WTC11 (cell line): Measurements from ENCODE around the gene ALOX15.

Experiments
- CREM ChIP-seq: sonication (generic); formaldehyde crosslinking; IDR thresholded peaks from 2 replicates; pipeline ENCODE4 v1.8.1; 2022; ENCODE audit warnings: mild to moderate bottlenecking, missing genetic modification reagents, moderate library complexity
- FOXP1 ChIP-seq: sonication (generic); formaldehyde crosslinking; IDR thresholded peaks from 2 replicates; pipeline ENCODE4 v1.8.0; 2022; ENCODE audit warnings: missing genetic modification reagents, mild to moderate bottlenecking, moderate library complexity, borderline replicate concordance
- MXD4 ChIP-seq: fragments of 250-450 bp; sonication (Bioruptor Pico); IDR thresholded peaks from 2 replicates; pipeline ENCODE4 v1.8.0; 2021; ENCODE audit warnings: mild to moderate bottlenecking, moderate library complexity, borderline replicate concordance
- NFYB ChIP-seq: sonication (generic); formaldehyde crosslinking; conservative IDR thresholded peaks from 2 replicates; pipeline ENCODE4 v1.8.0; 2022; ENCODE audit warnings: low read depth, missing genetic modification reagents
- TF ChIP-seq, protein P1 (sequence below): sonication (generic); formaldehyde crosslinking; IDR thresholded peaks from 2 replicates; pipeline ENCODE4 v1.8.0; 2022; ENCODE audit warnings: mild to moderate bottlenecking, missing genetic modification reagents
- TF ChIP-seq, protein P2 (sequence below): fragments of 200-600 bp; IDR thresholded peaks from 2 replicates; pipeline ENCODE4 v1.8.0; 2022; ENCODE audit warnings: antibody characterized with exemption
- TF ChIP-seq, protein P3 (sequence below): sonication (generic); formaldehyde crosslinking; IDR thresholded peaks from 2 replicates; pipeline ENCODE4 v1.8.0; 2022; ENCODE audit warnings: mild to moderate bottlenecking, missing genetic modification reagents
- TF ChIP-seq, protein P4 (sequence below): sonication (generic); formaldehyde crosslinking; IDR thresholded peaks from 2 replicates; pipeline ENCODE4 v1.8.0; 2022; ENCODE audit warnings: mild to moderate bottlenecking, missing genetic modification reagents
- TF ChIP-seq, protein P5 (sequence below): sonication (generic); formaldehyde crosslinking; IDR thresholded peaks from 2 replicates; pipeline ENCODE4 v1.8.0; 2022; ENCODE audit warnings: mild to moderate bottlenecking, missing genetic modification reagents
- TF ChIP-seq, protein P6 (sequence below): sonication (generic); formaldehyde crosslinking; conservative IDR thresholded peaks from 2 replicates; pipeline ENCODE4 v1.8.1; 2022; ENCODE audit warnings: mild to moderate bottlenecking, missing genetic modification reagents
- TF ChIP-seq, protein P7 (sequence below): sonication (generic); formaldehyde crosslinking; IDR thresholded peaks from 2 replicates; pipeline ENCODE4 v1.8.1; 2023; ENCODE audit warnings: mild to moderate bottlenecking, missing genetic modification reagents, moderate library complexity
- TF ChIP-seq, protein P8 (sequence below): sonication (generic); formaldehyde crosslinking; IDR thresholded peaks from 2 replicates; pipeline ENCODE4 v1.8.0; 2023; ENCODE audit warnings: mild to moderate bottlenecking, missing genetic modification reagents
- TF ChIP-seq, protein P9 (sequence below): sonication (generic); formaldehyde crosslinking; IDR thresholded peaks from 2 replicates; pipeline ENCODE4 v1.8.1; 2023; ENCODE audit warnings: mild to moderate bottlenecking, missing genetic modification reagents

DNA sequence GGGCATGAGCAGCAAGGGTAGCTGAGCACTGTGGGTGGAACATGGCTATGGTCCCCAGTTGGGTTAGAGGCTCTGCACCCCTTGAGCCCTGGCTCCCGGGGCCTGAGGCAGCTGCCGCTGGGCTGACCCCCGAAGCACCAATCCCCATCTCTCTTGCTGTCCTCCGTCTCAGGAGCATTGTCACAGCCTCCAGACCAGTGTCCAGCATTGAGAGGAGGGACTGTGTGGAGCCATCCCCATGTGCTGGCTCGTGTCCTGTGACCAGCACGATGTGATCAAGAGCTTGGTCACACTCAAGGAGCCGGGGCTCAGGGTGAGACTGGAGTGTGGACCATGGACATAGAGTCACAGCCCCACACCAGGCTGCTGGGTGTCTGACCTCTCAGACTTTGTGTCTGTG lies 54.3 kb downstream of the ALOX15 start:
- TF ChIP-seq, protein P1, sequence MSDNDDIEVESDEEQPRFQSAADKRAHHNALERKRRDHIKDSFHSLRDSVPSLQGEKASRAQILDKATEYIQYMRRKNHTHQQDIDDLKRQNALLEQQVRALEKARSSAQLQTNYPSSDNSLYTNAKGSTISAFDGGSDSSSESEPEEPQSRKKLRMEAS = no peak
- TF ChIP-seq, protein P2, sequence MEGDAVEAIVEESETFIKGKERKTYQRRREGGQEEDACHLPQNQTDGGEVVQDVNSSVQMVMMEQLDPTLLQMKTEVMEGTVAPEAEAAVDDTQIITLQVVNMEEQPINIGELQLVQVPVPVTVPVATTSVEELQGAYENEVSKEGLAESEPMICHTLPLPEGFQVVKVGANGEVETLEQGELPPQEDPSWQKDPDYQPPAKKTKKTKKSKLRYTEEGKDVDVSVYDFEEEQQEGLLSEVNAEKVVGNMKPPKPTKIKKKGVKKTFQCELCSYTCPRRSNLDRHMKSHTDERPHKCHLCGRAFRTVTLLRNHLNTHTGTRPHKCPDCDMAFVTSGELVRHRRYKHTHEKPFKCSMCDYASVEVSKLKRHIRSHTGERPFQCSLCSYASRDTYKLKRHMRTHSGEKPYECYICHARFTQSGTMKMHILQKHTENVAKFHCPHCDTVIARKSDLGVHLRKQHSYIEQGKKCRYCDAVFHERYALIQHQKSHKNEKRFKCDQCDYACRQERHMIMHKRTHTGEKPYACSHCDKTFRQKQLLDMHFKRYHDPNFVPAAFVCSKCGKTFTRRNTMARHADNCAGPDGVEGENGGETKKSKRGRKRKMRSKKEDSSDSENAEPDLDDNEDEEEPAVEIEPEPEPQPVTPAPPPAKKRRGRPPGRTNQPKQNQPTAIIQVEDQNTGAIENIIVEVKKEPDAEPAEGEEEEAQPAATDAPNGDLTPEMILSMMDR = no peak
- TF ChIP-seq, protein P3, sequence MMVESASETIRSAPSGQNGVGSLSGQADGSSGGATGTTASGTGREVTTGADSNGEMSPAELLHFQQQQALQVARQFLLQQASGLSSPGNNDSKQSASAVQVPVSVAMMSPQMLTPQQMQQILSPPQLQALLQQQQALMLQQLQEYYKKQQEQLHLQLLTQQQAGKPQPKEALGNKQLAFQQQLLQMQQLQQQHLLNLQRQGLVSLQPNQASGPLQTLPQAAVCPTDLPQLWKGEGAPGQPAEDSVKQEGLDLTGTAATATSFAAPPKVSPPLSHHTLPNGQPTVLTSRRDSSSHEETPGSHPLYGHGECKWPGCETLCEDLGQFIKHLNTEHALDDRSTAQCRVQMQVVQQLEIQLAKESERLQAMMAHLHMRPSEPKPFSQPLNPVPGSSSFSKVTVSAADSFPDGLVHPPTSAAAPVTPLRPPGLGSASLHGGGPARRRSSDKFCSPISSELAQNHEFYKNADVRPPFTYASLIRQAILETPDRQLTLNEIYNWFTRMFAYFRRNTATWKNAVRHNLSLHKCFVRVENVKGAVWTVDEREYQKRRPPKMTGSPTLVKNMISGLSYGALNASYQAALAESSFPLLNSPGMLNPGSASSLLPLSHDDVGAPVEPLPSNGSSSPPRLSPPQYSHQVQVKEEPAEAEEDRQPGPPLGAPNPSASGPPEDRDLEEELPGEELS = no peak
- TF ChIP-seq FOXP1 (CRISPR knock-in tag) (no peak), MXD4 (CRISPR knock-in tag) (no peak), CREM (CRISPR knock-in tag) (no peak), NFYB (CRISPR knock-in tag) (no peak)
- TF ChIP-seq, protein P4, sequence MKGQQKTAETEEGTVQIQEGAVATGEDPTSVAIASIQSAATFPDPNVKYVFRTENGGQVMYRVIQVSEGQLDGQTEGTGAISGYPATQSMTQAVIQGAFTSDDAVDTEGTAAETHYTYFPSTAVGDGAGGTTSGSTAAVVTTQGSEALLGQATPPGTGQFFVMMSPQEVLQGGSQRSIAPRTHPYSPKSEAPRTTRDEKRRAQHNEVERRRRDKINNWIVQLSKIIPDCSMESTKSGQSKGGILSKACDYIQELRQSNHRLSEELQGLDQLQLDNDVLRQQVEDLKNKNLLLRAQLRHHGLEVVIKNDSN (CRISPR knock-in tag) = no peak
- TF ChIP-seq, protein P5, sequence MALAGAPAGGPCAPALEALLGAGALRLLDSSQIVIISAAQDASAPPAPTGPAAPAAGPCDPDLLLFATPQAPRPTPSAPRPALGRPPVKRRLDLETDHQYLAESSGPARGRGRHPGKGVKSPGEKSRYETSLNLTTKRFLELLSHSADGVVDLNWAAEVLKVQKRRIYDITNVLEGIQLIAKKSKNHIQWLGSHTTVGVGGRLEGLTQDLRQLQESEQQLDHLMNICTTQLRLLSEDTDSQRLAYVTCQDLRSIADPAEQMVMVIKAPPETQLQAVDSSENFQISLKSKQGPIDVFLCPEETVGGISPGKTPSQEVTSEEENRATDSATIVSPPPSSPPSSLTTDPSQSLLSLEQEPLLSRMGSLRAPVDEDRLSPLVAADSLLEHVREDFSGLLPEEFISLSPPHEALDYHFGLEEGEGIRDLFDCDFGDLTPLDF = no peak
- TF ChIP-seq, protein P6, sequence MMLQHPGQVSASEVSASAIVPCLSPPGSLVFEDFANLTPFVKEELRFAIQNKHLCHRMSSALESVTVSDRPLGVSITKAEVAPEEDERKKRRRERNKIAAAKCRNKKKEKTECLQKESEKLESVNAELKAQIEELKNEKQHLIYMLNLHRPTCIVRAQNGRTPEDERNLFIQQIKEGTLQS (CRISPR knock-in tag) = no peak
- TF ChIP-seq, protein P7, sequence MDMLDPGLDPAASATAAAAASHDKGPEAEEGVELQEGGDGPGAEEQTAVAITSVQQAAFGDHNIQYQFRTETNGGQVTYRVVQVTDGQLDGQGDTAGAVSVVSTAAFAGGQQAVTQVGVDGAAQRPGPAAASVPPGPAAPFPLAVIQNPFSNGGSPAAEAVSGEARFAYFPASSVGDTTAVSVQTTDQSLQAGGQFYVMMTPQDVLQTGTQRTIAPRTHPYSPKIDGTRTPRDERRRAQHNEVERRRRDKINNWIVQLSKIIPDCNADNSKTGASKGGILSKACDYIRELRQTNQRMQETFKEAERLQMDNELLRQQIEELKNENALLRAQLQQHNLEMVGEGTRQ = no peak
- TF ChIP-seq, protein P8, sequence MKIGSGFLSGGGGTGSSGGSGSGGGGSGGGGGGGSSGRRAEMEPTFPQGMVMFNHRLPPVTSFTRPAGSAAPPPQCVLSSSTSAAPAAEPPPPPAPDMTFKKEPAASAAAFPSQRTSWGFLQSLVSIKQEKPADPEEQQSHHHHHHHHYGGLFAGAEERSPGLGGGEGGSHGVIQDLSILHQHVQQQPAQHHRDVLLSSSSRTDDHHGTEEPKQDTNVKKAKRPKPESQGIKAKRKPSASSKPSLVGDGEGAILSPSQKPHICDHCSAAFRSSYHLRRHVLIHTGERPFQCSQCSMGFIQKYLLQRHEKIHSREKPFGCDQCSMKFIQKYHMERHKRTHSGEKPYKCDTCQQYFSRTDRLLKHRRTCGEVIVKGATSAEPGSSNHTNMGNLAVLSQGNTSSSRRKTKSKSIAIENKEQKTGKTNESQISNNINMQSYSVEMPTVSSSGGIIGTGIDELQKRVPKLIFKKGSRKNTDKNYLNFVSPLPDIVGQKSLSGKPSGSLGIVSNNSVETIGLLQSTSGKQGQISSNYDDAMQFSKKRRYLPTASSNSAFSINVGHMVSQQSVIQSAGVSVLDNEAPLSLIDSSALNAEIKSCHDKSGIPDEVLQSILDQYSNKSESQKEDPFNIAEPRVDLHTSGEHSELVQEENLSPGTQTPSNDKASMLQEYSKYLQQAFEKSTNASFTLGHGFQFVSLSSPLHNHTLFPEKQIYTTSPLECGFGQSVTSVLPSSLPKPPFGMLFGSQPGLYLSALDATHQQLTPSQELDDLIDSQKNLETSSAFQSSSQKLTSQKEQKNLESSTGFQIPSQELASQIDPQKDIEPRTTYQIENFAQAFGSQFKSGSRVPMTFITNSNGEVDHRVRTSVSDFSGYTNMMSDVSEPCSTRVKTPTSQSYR (CRISPR knock-in tag) = no peak
- TF ChIP-seq, protein P9, sequence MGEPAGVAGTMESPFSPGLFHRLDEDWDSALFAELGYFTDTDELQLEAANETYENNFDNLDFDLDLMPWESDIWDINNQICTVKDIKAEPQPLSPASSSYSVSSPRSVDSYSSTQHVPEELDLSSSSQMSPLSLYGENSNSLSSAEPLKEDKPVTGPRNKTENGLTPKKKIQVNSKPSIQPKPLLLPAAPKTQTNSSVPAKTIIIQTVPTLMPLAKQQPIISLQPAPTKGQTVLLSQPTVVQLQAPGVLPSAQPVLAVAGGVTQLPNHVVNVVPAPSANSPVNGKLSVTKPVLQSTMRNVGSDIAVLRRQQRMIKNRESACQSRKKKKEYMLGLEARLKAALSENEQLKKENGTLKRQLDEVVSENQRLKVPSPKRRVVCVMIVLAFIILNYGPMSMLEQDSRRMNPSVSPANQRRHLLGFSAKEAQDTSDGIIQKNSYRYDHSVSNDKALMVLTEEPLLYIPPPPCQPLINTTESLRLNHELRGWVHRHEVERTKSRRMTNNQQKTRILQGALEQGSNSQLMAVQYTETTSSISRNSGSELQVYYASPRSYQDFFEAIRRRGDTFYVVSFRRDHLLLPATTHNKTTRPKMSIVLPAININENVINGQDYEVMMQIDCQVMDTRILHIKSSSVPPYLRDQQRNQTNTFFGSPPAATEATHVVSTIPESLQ (CRISPR knock-in tag) = no peak
